ENCODE measurements around the gene MIGA2. TPM values are rescaled to one million over a fixed set of nuclear protein-coding genes. Genes with fewer than 3 reads are reported as not detected.

Gene MIGA2
- total RNA-seq, 1 donor from 2014 or later = 23.8 TPM

- H3K4me3 Mint-ChIP-seq (ENCODE audit: unreplicated experiment) = no peak overlapping the region
- Histone ChIP-seq H3K9ac (ENCODE audit: low read length) (no peak overlapping the region), H3K4me1 (ENCODE audit: insufficient read depth, low read length) (no peaks in the 10 kb centered on the region), H3K36me3 (ENCODE audit: insufficient read depth, low read length) (peaks cover 3% of the 10 kb centered on the region), H3K9me3 (ENCODE audit: insufficient read depth, low read depth, low read length) (no peaks in the 10 kb centered on the region), H3K79me2 (ENCODE audit: insufficient read depth, low read length) (no peaks in the 10 kb centered on the region), H3K4me3 (ENCODE audit: insufficient read depth, low read depth, low read length) (no peak overlapping the region), H3K4me2 (ENCODE audit: low read length) (no peak overlapping the region), H3K27ac (ENCODE audit: low read depth, low read length) (no peak overlapping the region), H2AFZ (ENCODE audit: low read depth, low read length) (no peak overlapping the region), H4K20me1 (ENCODE audit: insufficient read depth, low read length) (peaks cover 12% of the 10 kb centered on the region), H3K27me3 (ENCODE audit: insufficient read depth, low read length) (no peaks in the 10 kb centered on the region)
- H3K27me3 Mint-ChIP-seq (ENCODE audit: low read depth, unreplicated experiment) = no peaks in the 10 kb centered on the region
- FAIRE-seq = no peak
- no peak overlapping the region for H3K27ac Mint-ChIP-seq (ENCODE audit: unreplicated experiment)
- TF ChIP-seq, protein P1, sequence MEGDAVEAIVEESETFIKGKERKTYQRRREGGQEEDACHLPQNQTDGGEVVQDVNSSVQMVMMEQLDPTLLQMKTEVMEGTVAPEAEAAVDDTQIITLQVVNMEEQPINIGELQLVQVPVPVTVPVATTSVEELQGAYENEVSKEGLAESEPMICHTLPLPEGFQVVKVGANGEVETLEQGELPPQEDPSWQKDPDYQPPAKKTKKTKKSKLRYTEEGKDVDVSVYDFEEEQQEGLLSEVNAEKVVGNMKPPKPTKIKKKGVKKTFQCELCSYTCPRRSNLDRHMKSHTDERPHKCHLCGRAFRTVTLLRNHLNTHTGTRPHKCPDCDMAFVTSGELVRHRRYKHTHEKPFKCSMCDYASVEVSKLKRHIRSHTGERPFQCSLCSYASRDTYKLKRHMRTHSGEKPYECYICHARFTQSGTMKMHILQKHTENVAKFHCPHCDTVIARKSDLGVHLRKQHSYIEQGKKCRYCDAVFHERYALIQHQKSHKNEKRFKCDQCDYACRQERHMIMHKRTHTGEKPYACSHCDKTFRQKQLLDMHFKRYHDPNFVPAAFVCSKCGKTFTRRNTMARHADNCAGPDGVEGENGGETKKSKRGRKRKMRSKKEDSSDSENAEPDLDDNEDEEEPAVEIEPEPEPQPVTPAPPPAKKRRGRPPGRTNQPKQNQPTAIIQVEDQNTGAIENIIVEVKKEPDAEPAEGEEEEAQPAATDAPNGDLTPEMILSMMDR (IDR thresholded peaks at IDR 0.05; ENCODE audit: insufficient read depth, low read depth, low read length) = no peak
- H3K9me3 Mint-ChIP-seq (ENCODE audit: unreplicated experiment) = no peaks in the 10 kb centered on the region
- H3K36me3 Mint-ChIP-seq (ENCODE audit: low read depth, unreplicated experiment) = peaks cover 3% of the 10 kb centered on the region
- no peak for DNase-seq (ENCODE audit: low read depth)
- peaks cover 2% of the 10 kb centered on the region for H3K4me1 Mint-ChIP-seq (ENCODE audit: low read depth, unreplicated experiment)
These were observed 26.0 kb upstream of the MIGA2 start for GRCh38 chr9:129010267-129010975.

DNA sequence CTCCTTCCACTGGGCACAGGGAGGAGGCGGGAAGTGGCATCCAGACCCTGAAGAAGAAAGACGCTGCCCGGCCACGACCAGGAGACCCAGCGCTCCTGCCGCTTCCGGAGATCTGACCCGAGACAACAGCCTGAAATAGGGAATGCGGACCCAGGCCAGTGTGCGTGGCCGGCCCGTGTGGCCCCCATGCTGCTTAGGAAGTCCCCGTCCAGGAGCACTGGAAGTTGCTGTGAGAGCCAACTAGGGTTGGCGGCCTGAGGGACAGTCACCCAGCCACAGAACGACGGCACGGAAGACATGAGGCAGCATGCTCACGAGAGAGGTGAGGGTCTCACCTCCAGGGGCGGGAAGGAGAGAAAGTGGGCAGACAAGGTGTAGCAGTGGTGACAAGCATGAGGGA is 25.3 kb upstream of the MIGA2 start:
- Histone ChIP-seq H3K4me3 (ENCODE audit: insufficient read depth, low read depth, low read length) (no peak overlapping the region), H3K9ac (ENCODE audit: low read length) (no peak overlapping the region), H3K27me3 (ENCODE audit: insufficient read depth, low read length) (no peaks in the 10 kb centered on the region), H4K20me1 (ENCODE audit: insufficient read depth, low read length) (peaks cover 7% of the 10 kb centered on the region), H3K9me3 (ENCODE audit: insufficient read depth, low read depth, low read length) (no peaks in the 10 kb centered on the region), H2AFZ (ENCODE audit: low read depth, low read length) (no peak overlapping the region), H3K79me2 (ENCODE audit: insufficient read depth, low read length) (no peaks in the 10 kb centered on the region), H3K36me3 (ENCODE audit: insufficient read depth, low read length) (peaks cover 3% of the 10 kb centered on the region), H3K27ac (ENCODE audit: low read depth, low read length) (no peak overlapping the region), H3K4me2 (ENCODE audit: low read length) (no peak overlapping the region), H3K4me1 (ENCODE audit: insufficient read depth, low read length) (no peaks in the 10 kb centered on the region)
- Mint-ChIP-seq H3K27me3 (ENCODE audit: low read depth, unreplicated experiment) (no peaks in the 10 kb centered on the region), H3K9me3 (ENCODE audit: unreplicated experiment) (no peaks in the 10 kb centered on the region), H3K4me1 (ENCODE audit: low read depth, unreplicated experiment) (peaks cover 2% of the 10 kb centered on the region), H3K4me3 (ENCODE audit: unreplicated experiment) (no peak overlapping the region), H3K36me3 (ENCODE audit: low read depth, unreplicated experiment) (peaks cover 3% of the 10 kb centered on the region), H3K27ac (ENCODE audit: unreplicated experiment) (no peak overlapping the region)
- DNase-seq (ENCODE audit: low read depth) = no peak
- FAIRE-seq = no peak
- TF ChIP-seq, protein P1 (IDR thresholded peaks at IDR 0.05; ENCODE audit: insufficient read depth, low read depth, low read length) = no peak
- no peak for TF ChIP-seq EZH2 (IDR thresholded peaks at IDR 0.05; ENCODE audit: insufficient read depth, low read length)

DNA sequence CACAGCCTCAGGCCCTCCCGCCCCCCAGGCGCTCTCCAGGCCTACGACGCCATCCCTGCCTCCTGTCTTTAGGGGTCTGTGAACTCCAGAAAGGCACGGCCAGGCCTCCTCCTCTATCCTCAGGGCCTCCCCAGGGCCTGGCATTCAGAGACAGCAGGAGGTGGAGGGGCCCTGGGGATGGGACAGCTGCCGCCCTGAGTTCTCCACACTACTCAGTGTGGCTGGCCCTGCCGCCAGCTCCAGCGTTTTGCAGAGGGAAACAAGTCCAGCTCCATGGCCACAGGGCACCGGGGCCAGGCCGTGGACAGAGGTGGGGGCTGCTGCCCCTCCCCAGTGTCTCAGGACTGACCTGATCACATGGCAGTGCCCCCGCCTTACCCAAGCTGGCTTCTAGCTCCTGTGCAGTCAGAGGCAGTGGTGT is 24.7 kb upstream of the MIGA2 start:
- H3K9ac ChIP-seq (ENCODE audit: low read length) = no peak overlapping the region
- peaks cover 3% of the 10 kb centered on the region for H3K36me3 Mint-ChIP-seq (ENCODE audit: low read depth, unreplicated experiment)
- H3K9me3 ChIP-seq (ENCODE audit: insufficient read depth, low read depth, low read length) = no peaks in the 10 kb centered on the region
- DNase-seq (ENCODE audit: low read depth) (no peak), FAIRE-seq (no peak)
- H3K27me3 ChIP-seq (ENCODE audit: insufficient read depth, low read length) = no peaks in the 10 kb centered on the region
- H3K4me3 ChIP-seq (ENCODE audit: insufficient read depth, low read depth, low read length) = no peak overlapping the region
- H3K4me1 Mint-ChIP-seq (ENCODE audit: low read depth, unreplicated experiment) = no peaks in the 10 kb centered on the region
- H3K4me3 Mint-ChIP-seq (ENCODE audit: unreplicated experiment) = no peak overlapping the region
- H3K27ac Mint-ChIP-seq (ENCODE audit: unreplicated experiment) = no peak overlapping the region
- H3K4me2 ChIP-seq (ENCODE audit: low read length) = no peak overlapping the region
- H3K79me2 ChIP-seq (ENCODE audit: insufficient read depth, low read length) = no peaks in the 10 kb centered on the region
- H3K36me3 ChIP-seq (ENCODE audit: insufficient read depth, low read length) = peaks cover 3% of the 10 kb centered on the region
- no peak for TF ChIP-seq EZH2 (IDR thresholded peaks at IDR 0.05; ENCODE audit: insufficient read depth, low read length)
- TF ChIP-seq, protein P1 (IDR thresholded peaks at IDR 0.05; ENCODE audit: insufficient read depth, low read depth, low read length) = no peak
- H4K20me1 ChIP-seq (ENCODE audit: insufficient read depth, low read length) = peaks cover 7% of the 10 kb centered on the region
- no peak overlapping the region for H2AFZ ChIP-seq (ENCODE audit: low read depth, low read length)
- no peak overlapping the region for H3K27ac ChIP-seq (ENCODE audit: low read depth, low read length)
- no peaks in the 10 kb centered on the region for H3K4me1 ChIP-seq (ENCODE audit: insufficient read depth, low read length)
- H3K9me3 Mint-ChIP-seq (ENCODE audit: unreplicated experiment) = no peaks in the 10 kb centered on the region
- no peaks in the 10 kb centered on the region for H3K27me3 Mint-ChIP-seq (ENCODE audit: low read depth, unreplicated experiment)

Data from astrocyte (in vitro differentiated cells and primary cell).